ENCODE data around the gene IGFBP2. TPM values are rescaled to one million over a fixed set of nuclear protein-coding genes. Genes with fewer than 3 reads are reported as not detected.

IGFBP2 gene
- total and polyA plus RNA-seq, 8 donors: 106 to 636 (median 296) TPM

DNA sequence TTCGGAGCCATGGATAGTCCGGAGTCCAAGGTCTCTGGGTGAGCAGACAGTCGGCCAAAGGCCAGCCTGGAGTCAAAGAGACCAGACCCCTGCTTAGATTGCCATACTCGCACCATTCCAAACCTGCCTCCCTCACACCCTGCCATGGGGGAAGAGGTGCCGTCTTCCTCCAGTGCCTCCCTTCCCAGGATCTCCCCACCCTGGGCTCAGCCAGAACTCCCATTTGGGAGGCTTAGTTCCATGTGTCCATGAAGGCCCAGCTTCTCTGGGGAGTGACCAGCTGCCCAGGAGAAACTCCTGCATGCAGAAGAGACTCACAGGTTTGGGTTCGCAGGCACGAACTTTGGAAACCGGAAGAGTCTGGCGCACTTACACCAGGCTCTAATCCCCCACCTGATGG is 40.4 kb downstream of the IGFBP2 start:
- Histone ChIP-seq H3K9me3 (no peaks in the 10 kb centered on the region), H3K27me3 (no peaks in the 10 kb centered on the region), H3K36me3 (peaks cover 36 to 58% (median 52%) of the 10 kb centered on the region in 4 donors), H3K27ac (peak overlapping the region in 2 of 5 donors; percentile 24 to 68), H3K4me1 (no peaks in the 10 kb centered on the region), H3K4me3 (no peak overlapping the region)
- intact Hi-C loops (cut with DNase I; ENCODE audit: low total_unique reads): no loop called here
- 88 to 98% (median 90%) methylated on average over 6 to 9 of the region's 9 CpGs for WGBS, 5 donors
- no peak for DNase-seq
- TF ChIP-seq POLR2AphosphoS5 (IDR thresholded peaks at IDR 0.05) (no peak), EP300 (IDR thresholded peaks at IDR 0.05) (no peak), POLR2A (IDR thresholded peaks at IDR 0.05) (no peak), CTCF (IDR thresholded peaks at IDR 0.05) (no peak)

GRCh38 chr2:216674376-216674775 is 41.2 kb downstream of the IGFBP2 start:
- Histone ChIP-seq H3K27ac (no peak overlapping the region), H3K4me1 (peaks cover 0 to 4% (median under 1%) of the 10 kb centered on the region in 4 donors), H3K9me3 (no peaks in the 10 kb centered on the region), H3K4me3 (no peak overlapping the region), H3K27me3 (no peaks in the 10 kb centered on the region), H3K36me3 (peaks cover 40 to 65% (median 59%) of the 10 kb centered on the region in 4 donors)
- TF ChIP-seq CTCF (IDR thresholded peaks at IDR 0.05) (no peak), POLR2AphosphoS5 (IDR thresholded peaks at IDR 0.05) (no peak), POLR2A (IDR thresholded peaks at IDR 0.05) (no peak), EP300 (IDR thresholded peaks at IDR 0.05) (no peak)
- no peak for DNase-seq
- intact Hi-C loops (cut with DNase I; ENCODE audit: low total_unique reads): no loop called here
- 71 to 88% (median 86%) methylated on average over 6 to 9 of the region's 9 CpGs for WGBS, 5 donors

DNA sequence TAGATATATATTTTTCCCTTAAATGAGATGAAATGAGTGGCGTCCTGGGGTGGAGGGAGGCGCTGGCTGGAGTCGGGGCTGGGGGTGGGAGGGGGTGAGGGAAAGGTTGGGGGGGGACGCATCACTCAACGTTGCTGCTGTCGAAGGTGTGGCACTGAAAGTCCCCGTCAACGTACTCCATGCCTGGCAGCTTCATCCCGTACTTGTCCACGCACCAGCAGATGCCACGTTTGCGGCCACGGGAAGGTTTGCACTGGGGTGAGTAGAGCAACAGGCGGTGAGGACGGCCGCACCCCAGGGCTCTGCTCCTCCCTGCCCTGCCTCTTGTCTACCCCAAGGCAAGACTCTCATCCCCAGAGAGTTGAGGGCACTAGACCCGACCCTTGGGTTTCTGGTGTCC is 43.4 kb downstream of the IGFBP2 start:
- Histone ChIP-seq H3K9me3 (no peaks in the 10 kb centered on the region), H3K36me3 (peaks cover 40 to 86% (median 64%) of the 10 kb centered on the region in 4 donors), H3K27me3 (no peaks in the 10 kb centered on the region), H3K27ac (peak overlapping the region in 2 of 5 donors; percentile 11 to 12), H3K4me1 (peaks cover 7 to 27% (median 21%) of the 10 kb centered on the region in 4 donors), H3K4me3 (no peak overlapping the region)
- intact Hi-C loops (cut with DNase I; ENCODE audit: low total_unique reads): no loop called here
- 81 to 88% (median 86%) methylated on average over 17 of the region's 17 CpGs for WGBS, 5 donors
- TF ChIP-seq CTCF (IDR thresholded peaks at IDR 0.05): no peak
- no peak for TF ChIP-seq POLR2A (IDR thresholded peaks at IDR 0.05)
- DNase-seq: no peak

- DNase-seq: no peak
- no peak for TF ChIP-seq POLR2A (IDR thresholded peaks at IDR 0.05)
- Histone ChIP-seq H3K27ac (peak overlapping the region in 1 of 5 donors; percentile 90), H3K36me3 (peaks cover 40 to 88% (median 64%) of the 10 kb centered on the region in 4 donors), H3K4me3 (no peak overlapping the region), H3K27me3 (no peaks in the 10 kb centered on the region), H3K9me3 (no peaks in the 10 kb centered on the region), H3K4me1 (peaks cover 15 to 36% (median 31%) of the 10 kb centered on the region in 4 donors)
- intact Hi-C loops (cut with DNase I; ENCODE audit: low total_unique reads): no loop called here
- 81 to 88% (median 87%) methylated on average over 9 of the region's 9 CpGs for WGBS, 5 donors
Observed at GRCh38 chr2:216677439-216678097, 44.3 kb downstream of the IGFBP2 start.

- Histone ChIP-seq H3K4me3 (no peak overlapping the region), H3K4me1 (peaks cover 21 to 41% (median 36%) of the 10 kb centered on the region in 4 donors), H3K36me3 (peaks cover 40 to 88% (median 64%) of the 10 kb centered on the region in 4 donors), H3K27me3 (no peaks in the 10 kb centered on the region), H3K27ac (peak overlapping the region in 3 of 5 donors; percentile 72 to 90 (median 74)), H3K9me3 (no peaks in the 10 kb centered on the region)
- 89 to 95% (median 93%) methylated on average over 12 of the region's 12 CpGs for WGBS, 5 donors
- intact Hi-C loops (cut with DNase I; ENCODE audit: low total_unique reads): no loop called here
- no peak for TF ChIP-seq CTCF (IDR thresholded peaks at IDR 0.05)
- TF ChIP-seq POLR2AphosphoS5 (IDR thresholded peaks at IDR 0.05): no peak
- TF ChIP-seq EP300 (IDR thresholded peaks at IDR 0.05): no peak
- no peak for TF ChIP-seq POLR2A (IDR thresholded peaks at IDR 0.05)
- DNase-seq: no peak
Observed at GRCh38 chr2:216678098-216678465, 44.9 kb downstream of the IGFBP2 start.

All from stomach (tissue), 9 donors.